K562 treated with DMSO at 1 percent for 48 hours (cell line): ENCODE data around the gene MT1M. TPM values are rescaled to one million over a fixed set of nuclear protein-coding genes. Genes with fewer than 3 reads are reported as not detected.

Experiments used
- total RNA-seq: library from RNA; unstranded; fragments of 300-600 nt; gene quantifications from 2 replicates; pipeline ENCODE4 v1.2.3, GENCODE V29; 2022; ENCODE audit warnings: low replicate concordance; ENCODE audit errors: extremely low read depth

MT1M gene
- total RNA-seq = not detected in 2 replicates

DNA sequence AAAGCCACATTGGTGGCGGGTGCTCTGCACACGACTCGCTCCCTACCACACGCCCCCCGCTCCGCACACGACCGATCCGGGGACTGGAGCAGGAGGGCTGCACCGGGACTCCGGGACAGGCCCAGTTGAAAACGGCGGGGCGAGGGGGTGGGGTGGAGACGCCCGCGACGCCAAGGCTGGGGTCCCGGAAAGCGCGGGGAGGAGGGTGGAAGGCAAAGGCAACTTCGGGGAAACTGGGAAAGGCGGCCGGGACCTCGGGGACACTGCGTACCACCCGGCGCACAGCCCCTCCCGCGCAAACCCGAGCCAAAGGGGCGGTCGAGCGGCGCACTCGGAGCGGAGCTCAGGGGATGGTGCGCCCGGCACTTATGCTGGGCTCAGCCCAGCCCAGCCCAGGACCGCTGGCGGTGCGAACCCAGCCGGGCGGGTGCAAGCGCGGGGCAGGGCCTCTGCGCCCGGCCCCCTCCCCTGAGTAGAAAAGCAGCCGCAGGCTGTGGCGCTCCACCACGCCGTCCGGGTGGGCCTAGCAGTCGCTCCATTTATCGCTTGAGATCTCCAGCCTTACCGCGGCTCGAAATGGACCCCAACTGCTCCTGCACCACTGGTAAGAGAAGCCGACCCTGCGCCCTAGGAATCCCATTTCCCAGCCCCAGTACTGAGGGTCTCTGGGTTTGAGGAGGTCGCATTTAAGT lies at the start of gene MT1M:
Gene MT1M (plus strand): TSS at position 504 of the 692 bp plus-strand sequence. CDS start 73 bp downstream, at position 577.

GRCh38 chr16:56589141-56590039 lies 43.1 kb upstream of the MT1M start, which contains the start of gene MT3:
MT3 (plus strand) TSS chr16:56589528; CDS start chr16:56589591, 63 bp downstream.

GRCh38 chr16:56608043-56608875 lies 24.2 kb upstream of the MT1M start, which contains the start of gene MT2A:
MT2A (plus strand) TSS chr16:56608584; CDS start chr16:56608656, 72 bp downstream.

GRCh38 chr16:56625140-56625942 lies 7.1 kb upstream of the MT1M start, which contains the start of gene MT1E:
MT1E (plus strand) TSS chr16:56625781; CDS start chr16:56625852, 71 bp downstream.

DNA sequence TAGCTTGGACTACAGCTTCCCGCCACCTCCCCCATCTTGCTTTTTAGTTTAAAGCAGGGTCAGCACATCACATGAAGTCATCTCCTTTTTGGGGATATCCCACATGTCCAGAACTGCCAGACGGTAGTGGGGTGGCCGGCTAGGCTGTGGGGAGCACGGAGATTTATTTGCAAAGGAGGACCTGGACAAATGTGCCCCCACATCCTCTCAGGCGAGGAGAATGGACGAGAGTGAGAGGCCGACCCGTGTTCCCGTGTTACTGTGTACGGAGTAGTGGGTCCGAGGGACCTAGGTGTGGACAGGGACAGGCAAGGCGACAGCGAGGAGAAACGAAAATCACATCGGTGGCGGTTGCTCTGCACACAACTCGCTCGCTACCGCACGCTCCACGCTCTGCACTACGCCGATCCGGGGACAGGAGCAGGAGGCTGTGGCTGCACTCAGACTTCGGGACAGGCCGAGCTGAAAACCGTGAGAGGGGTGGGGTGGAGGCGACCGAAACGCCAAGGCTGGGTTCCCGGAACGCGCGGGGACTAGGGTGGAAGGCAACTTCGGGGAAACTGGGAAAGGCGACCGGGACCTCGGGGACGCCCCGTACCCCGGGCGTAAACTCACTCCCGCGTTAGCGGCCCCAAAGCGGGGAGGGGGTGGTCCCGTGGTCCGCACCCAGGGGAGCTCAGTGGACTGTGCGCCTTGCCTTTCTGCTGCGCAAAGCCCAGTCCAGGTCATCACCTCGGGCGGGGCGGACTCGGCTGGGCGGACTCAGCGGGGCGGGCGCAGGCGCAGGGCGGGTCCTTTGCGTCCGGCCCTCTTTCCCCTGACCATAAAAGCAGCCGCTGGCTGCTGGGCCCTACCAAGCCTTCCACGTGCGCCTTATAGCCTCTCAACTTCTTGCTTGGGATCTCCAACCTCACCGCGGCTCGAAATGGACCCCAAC lies 5.6 kb downstream of the MT1M start, which contains the start of gene MT1A:
Gene MT1A (plus strand): TSS at position 853 of the 937 bp plus-strand sequence. CDS start 73 bp downstream, at position 926.

GRCh38 chr16:56651586-56651985 lies 19.1 kb downstream of the MT1M start, which contains the start of gene MT1B:
MT1B (plus strand) TSS chr16:56651886; CDS start chr16:56651954, 68 bp downstream.

DNA sequence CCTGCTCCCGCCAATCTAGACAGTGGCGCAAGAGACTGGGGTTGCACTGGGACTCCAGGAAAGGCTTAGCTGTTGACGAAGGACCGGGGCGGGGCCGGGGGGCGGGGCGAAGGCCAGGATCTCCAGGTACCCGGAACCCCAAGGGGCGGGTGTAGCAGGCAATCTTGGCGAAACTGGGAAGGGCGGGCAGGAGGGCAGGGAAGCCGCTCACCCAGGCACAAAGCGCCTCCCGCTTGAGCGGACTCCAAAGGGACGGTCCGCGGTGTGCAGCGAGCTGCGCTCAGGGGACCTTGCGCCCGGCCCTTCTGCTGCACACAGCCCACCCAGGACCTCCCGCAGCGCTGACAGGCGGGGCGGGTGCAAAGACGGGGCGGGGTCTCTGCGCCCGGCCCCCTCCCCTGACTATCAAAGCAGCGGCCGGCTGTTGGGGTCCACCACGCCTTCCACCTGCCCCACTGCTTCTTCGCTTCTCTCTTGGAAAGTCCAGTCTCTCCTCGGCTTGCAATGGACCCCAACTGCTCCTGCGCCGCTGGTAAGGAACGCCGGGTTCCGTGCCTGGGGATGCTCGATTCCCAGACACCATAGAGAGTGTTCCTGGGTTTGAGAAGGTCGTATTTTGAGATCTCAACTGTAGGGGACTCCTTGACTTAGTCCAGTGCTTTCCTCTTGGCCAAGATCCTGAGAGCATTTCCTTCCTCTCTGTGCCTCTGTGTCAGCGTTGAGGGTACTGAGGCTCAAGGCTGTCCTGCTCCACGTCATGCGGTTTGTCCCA lies 25.3 kb downstream of the MT1M start, which contains the start of gene MT1F:
Gene MT1F (plus strand): TSS at position 405 of the 772 bp plus-strand sequence. CDS start 100 bp downstream, at position 505.

DNA sequence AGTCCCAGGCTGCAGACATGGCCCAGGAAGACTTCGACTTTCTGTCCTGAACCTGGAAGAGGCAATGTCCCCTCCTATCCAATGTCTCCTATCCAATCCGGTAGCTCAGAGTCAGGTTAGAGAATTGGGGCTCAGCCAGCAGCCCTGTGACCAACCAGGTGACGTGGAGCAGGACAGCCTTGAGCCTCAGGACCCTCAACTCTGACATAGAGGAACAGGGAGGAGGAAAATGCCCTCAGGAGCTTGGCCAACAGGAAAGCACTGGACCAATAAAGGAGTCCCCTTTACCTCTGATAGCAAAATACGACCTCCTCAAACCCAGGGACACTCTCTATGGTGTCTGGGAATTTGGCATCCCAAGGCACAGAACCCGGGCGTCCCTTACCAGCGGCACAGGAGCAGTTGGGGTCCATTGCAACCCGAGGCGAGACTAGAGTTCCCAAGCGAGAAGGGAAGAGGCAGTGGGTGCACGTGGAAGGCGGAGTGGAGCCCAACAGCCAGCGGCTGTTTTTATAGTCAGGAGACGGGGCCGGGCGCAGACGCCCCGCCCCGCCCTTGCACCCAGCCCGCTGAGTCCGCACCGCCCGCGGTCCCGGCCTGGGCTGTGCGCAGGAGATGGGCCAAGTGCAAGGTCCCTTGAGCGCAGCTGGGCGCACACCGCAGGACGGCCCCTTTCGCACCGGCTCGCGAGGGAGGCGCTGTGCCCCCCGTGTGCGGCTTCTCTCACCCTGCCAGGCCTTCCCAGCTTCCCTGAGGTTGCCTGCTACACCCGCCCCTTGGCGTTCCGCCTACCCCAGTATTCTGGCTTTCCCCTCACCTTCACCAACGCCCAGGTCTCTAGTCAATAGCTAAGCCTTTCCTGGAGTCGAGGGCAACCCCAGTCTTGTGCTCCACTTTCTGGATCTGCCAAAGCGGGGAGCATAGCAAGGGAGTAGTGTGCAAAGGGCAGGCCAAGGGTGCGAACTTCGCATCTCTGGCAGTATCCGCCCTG lies 35.4 kb downstream of the MT1M start, which contains the start of gene MT1G:
Gene MT1G (minus strand): TSS at position 485 of the 991 bp plus-strand sequence. CDS start 72 bp downstream, at position 413.

GRCh38 chr16:56669005-56669839 lies 36.8 kb downstream of the MT1M start, which contains the start of gene MT1H:
MT1H (plus strand) TSS chr16:56669814; CDS start chr16:56669885, 71 bp downstream.

GRCh38 chr16:56681939-56682702 lies 49.7 kb downstream of the MT1M start, which contains the start of gene MT1X:
MT1X (plus strand) TSS chr16:56682470; CDS start chr16:56682541, 71 bp downstream.

Other genes with a start within 250 kb of the MT1M start
- not detected in 2 replicates for gene AMFR, start 207.1 kb upstream of the MT1M start, total RNA-seq
- not detected in 2 replicates for gene NUDT21, start 181.3 kb upstream of the MT1M start, total RNA-seq
- gene OGFOD1, start 181.1 kb upstream of the MT1M start, total RNA-seq = not detected in 2 replicates
- gene BBS2, start 112.6 kb upstream of the MT1M start, total RNA-seq = not detected in 2 replicates
- not detected in 2 replicates for gene MT4, start 67.6 kb upstream of the MT1M start, total RNA-seq
- gene MT3, start 43.1 kb upstream of the MT1M start, total RNA-seq = not detected in 2 replicates
- gene MT2A, start 24.1 kb upstream of the MT1M start, total RNA-seq = not detected in 2 replicates
- not detected in 2 replicates for gene MT1E, start 6.9 kb upstream of the MT1M start, total RNA-seq
- gene MT1A, start 6.0 kb downstream of the MT1M start, total RNA-seq = not detected in 2 replicates
- gene MT1B, start 19.2 kb downstream of the MT1M start, total RNA-seq = not detected in 2 replicates
- not detected in 2 replicates for gene MT1F, start 25.3 kb downstream of the MT1M start, total RNA-seq
- gene MT1G, start 35.4 kb downstream of the MT1M start, total RNA-seq = not detected in 2 replicates
- gene MT1H, start 37.2 kb downstream of the MT1M start, total RNA-seq = not detected in 2 replicates
- gene MT1X, start 49.8 kb downstream of the MT1M start, total RNA-seq = not detected in 2 replicates
- 184 TPM in 1 of 2 replicates, not detected in the other for gene NUP93, start 97.5 kb downstream of the MT1M start, total RNA-seq
- not detected in 2 replicates for gene SLC12A3, start 232.5 kb downstream of the MT1M start, total RNA-seq